Measurements from ENCODE around the gene PPP1R9A.
A peak's percentile ranks its signal among the peaks of the same experiment; 100 is the strongest.

The PPP1R9A gene

GRCh38 chr7:95263785-95264362 lies 356.5 kb downstream of the PPP1R9A start:
- DNase-seq (ENCODE audit: low read depth) = no peak

- peak; percentile 70 for DNase-seq (ENCODE audit: low read depth)
These were observed 357.0 kb downstream of the PPP1R9A start for GRCh38 chr7:95264363-95264891.

GRCh38 chr7:95265634-95266033 lies 358.2 kb downstream of the PPP1R9A start:
- no peak for DNase-seq (ENCODE audit: low read depth)

- DNase-seq (ENCODE audit: low read depth) = no peak
These were observed 360.4 kb downstream of the PPP1R9A start for GRCh38 chr7:95267754-95268153.

GRCh38 chr7:95269640-95270039 lies 362.2 kb downstream of the PPP1R9A start:
- no peak for DNase-seq (ENCODE audit: low read depth)

- no peak for DNase-seq (ENCODE audit: low read depth)
These were observed 368.7 kb downstream of the PPP1R9A start for GRCh38 chr7:95276114-95276513.

GRCh38 chr7:95279417-95279816 lies 372.0 kb downstream of the PPP1R9A start:
- DNase-seq (ENCODE audit: low read depth) = no peak

GRCh38 chr7:95286096-95286495 lies 378.7 kb downstream of the PPP1R9A start:
- DNase-seq (ENCODE audit: low read depth) = no peak

- no peak for DNase-seq (ENCODE audit: low read depth)
These were observed 382.9 kb downstream of the PPP1R9A start for GRCh38 chr7:95290166-95290830.

GRCh38 chr7:95295397-95295796 lies 388.0 kb downstream of the PPP1R9A start:
- no peak for DNase-seq (ENCODE audit: low read depth)

- no peak for DNase-seq (ENCODE audit: low read depth)
These were observed 389.1 kb downstream of the PPP1R9A start for GRCh38 chr7:95296456-95296855.

- no peak for DNase-seq (ENCODE audit: low read depth)
These were observed 389.6 kb downstream of the PPP1R9A start for GRCh38 chr7:95297041-95297440.

- no peak for DNase-seq (ENCODE audit: low read depth)
These were observed 390.7 kb downstream of the PPP1R9A start for GRCh38 chr7:95298091-95298490.

- no peak for DNase-seq (ENCODE audit: low read depth)
These were observed 395.9 kb downstream of the PPP1R9A start for GRCh38 chr7:95303013-95303905.

- no peak for DNase-seq (ENCODE audit: low read depth)
These were observed 397.6 kb downstream of the PPP1R9A start for GRCh38 chr7:95304990-95305389.

- DNase-seq (ENCODE audit: low read depth) = no peak
These were observed 402.6 kb downstream of the PPP1R9A start for GRCh38 chr7:95309951-95310350.

- no peak for DNase-seq (ENCODE audit: low read depth)
These were observed 404.0 kb downstream of the PPP1R9A start for GRCh38 chr7:95311389-95311788.

GRCh38 chr7:95312561-95312960 lies 405.2 kb downstream of the PPP1R9A start:
- no peak for DNase-seq (ENCODE audit: low read depth)

- DNase-seq (ENCODE audit: low read depth) = no peak
These were observed 409.2 kb downstream of the PPP1R9A start for GRCh38 chr7:95316588-95316987.

- no peak for DNase-seq (ENCODE audit: low read depth)
These were observed 410.2 kb downstream of the PPP1R9A start for GRCh38 chr7:95317546-95317945.

GRCh38 chr7:95317966-95318365 lies 410.6 kb downstream of the PPP1R9A start:
- no peak for DNase-seq (ENCODE audit: low read depth)

GRCh38 chr7:95318501-95319100 lies 411.2 kb downstream of the PPP1R9A start:
- no peak for DNase-seq (ENCODE audit: low read depth)

Data from stromal cell of bone marrow (primary cell).